ENCODE results near the gene ROPN1.

DNA sequence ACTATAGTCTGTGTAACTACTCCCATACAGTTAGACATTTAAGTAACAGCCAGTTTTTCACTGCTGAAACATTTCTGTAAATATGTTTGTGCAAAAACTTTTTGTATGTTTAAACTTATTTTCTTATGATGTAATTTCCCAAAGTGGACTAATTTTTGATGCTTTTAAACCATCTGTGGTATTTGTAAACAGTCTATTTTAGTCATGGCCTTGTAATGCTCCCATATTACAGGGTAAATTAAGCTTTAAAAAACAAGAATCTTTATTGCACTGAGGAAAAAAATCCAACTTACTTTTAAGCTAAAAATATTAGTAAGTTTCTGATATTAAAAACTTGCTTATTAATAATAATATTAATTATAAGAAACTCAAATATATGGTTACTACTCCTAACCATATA, 44.4 kb downstream of the ROPN1 start:
- TF ChIP-seq, protein P1, sequence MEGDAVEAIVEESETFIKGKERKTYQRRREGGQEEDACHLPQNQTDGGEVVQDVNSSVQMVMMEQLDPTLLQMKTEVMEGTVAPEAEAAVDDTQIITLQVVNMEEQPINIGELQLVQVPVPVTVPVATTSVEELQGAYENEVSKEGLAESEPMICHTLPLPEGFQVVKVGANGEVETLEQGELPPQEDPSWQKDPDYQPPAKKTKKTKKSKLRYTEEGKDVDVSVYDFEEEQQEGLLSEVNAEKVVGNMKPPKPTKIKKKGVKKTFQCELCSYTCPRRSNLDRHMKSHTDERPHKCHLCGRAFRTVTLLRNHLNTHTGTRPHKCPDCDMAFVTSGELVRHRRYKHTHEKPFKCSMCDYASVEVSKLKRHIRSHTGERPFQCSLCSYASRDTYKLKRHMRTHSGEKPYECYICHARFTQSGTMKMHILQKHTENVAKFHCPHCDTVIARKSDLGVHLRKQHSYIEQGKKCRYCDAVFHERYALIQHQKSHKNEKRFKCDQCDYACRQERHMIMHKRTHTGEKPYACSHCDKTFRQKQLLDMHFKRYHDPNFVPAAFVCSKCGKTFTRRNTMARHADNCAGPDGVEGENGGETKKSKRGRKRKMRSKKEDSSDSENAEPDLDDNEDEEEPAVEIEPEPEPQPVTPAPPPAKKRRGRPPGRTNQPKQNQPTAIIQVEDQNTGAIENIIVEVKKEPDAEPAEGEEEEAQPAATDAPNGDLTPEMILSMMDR (IDR thresholded peaks at IDR 0.05) = no peak
- TF ChIP-seq POLR2A (IDR thresholded peaks at IDR 0.05) = no peak

Data from Peyer's patch (tissue), 4 donors.